Pons (tissue), 1 donor: ENCODE results near the gene SKP1.
A peak's percentile ranks its signal among the peaks of the same experiment; 100 is the strongest.

Source experiments
- DNase-seq: peaks from one replicate; pipeline ENCODE4 v3.0.0-alpha.2; 2016; ENCODE audit warnings: low spot score

Gene SKP1

GRCh38 chr5:134113902-134114875, 62.6 kb downstream of the SKP1 start, which contains the start of gene TCF7:
TSS of gene TCF7 (plus strand) at chr5:134114681. CDS start at chr5:134114907, 226 bp downstream.
- peak; percentile 67 for DNase-seq

GRCh38 chr5:134113363-134113889, 63.3 kb downstream of the SKP1 start:
- no peak for DNase-seq

- no peak for DNase-seq
These were observed 63.9 kb downstream of the SKP1 start for GRCh38 chr5:134112726-134113362.

DNA sequence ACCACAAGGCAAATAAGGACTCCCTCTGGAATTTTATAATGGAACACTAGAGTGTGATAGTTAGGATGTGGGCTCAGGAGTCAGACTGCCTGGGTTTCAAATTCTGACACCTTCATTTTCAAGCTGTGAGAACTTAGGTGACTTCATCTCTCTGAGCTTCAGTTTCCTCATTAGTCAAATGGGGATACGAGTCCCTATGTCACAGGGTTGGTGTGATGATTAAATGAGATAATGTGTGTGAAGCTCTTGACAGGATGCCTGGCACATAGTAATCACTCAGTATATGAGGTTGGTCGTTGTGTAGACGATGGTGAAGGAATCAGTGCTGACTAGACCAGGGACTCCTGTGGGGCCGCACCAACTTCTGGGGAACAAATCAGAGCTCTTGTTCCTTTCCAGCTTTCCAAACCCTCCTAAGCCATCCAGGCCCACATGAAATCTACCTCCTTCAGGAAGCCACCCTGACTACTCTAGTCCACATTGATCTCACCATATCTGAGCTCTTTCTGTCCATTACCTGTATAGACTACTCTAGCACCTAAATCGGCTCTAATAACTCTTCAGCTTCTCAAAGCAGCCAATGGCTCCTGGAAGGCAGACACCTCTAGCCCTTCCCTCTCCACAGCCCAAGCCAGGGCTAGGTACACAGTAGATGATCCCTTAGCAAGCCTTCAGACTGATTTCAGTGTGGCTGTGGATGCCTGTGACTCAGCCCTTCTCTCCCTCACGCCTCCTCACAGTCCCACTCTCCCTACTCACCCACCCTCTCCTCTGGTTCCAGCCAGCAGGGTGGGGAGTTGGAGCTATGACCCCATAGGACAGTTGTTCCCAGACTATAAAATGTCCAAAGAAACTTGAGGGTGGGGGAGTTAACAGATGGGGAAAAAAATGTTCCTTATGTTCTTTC, 64.8 kb downstream of the SKP1 start:
- no peak for DNase-seq

GRCh38 chr5:134110382-134110781, 66.4 kb downstream of the SKP1 start:
- DNase-seq, result no peak

DNA sequence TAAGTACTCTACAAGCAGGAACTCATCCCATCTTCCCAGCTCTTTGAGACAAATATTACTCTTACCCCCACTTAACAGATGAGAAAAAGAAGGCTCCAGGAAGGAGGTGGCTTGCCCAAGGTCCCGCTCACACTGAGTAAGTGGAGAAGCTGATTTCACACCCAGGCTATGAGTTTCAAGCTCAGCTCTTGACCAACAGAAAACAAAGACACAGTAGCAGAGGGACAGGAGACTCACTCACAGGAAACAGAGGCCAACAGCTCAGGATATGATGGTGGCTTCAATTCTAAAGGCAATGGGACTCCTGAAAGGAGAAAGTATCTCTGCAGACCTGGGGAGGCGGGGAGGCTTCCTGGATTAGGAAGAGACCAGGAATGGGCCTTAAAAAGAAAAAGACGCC, 69.0 kb downstream of the SKP1 start:
- DNase-seq, result no peak

GRCh38 chr5:134106991-134107701, 69.6 kb downstream of the SKP1 start:
- no peak for DNase-seq

DNA sequence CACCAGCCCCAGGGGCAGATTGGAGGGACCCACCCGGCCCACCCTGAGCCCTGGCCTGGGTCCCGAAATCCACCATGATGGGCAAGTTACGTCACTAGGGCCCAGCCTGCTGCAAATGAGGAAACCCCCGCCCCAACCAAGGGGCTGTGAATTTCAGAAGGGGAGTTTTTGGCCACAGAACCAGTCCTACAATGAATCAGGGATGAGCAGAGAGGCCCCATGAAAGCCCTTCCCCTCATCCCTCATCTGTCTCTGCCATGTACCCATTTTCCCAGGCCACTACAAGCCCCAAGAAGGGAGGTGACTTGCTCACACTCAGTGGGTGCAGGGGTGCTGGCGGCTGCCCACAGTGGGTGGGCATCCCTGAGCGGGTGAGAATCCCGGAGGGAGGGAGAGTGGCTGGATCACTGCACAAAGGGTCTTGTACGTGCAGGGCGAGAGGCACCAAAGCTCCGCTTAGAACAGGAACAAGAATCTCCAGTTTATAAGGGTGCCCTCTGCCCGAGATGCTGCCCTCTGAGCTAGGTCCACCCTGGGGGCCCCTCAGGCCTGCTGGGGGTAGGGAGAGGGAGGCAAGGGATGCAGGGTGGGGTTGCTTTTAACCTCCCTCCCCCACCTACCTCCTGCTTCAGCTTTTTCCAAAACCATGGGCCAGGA, 72.6 kb downstream of the SKP1 start:
- DNase-seq, result no peak

GRCh38 chr5:134103397-134103796, 73.4 kb downstream of the SKP1 start:
- no peak for DNase-seq

DNA sequence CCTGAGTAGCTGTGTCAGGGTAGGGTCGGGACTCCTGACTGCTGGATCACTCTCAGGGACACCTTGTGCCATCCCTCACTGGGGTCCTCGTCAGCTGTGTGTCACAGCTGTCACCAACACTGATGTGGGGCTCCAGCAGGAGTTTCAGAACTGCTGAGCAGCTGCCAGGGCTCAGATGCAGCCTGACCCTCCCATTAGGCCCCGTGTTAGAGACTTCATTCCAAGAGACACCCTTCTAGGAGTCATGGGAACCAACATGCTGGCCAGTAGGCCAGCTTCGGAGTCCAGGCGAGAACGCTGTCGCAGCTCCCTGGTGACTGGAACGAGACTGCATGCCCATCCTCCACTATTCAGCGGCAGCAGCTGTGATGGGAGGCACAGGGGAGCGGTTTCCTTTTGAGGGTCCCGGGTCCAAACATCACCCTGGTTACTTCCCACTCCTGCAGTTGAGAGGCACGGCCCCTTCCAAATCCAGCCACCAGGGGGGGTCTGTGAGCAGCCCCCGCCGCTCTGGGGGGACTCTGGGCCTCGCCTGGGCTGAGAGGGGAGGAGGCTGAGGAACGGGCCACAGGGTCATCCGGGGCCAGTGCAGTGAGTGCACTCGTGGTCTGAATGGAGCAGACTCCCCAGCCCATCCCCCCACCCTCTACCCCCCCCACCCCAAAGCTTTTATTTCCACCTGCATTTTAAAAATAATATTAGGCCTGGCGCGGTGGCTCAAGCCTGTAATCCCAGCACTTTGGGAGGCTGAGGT, 74.9 kb downstream of the SKP1 start:
- DNase-seq, result peak; percentile 22

DNA sequence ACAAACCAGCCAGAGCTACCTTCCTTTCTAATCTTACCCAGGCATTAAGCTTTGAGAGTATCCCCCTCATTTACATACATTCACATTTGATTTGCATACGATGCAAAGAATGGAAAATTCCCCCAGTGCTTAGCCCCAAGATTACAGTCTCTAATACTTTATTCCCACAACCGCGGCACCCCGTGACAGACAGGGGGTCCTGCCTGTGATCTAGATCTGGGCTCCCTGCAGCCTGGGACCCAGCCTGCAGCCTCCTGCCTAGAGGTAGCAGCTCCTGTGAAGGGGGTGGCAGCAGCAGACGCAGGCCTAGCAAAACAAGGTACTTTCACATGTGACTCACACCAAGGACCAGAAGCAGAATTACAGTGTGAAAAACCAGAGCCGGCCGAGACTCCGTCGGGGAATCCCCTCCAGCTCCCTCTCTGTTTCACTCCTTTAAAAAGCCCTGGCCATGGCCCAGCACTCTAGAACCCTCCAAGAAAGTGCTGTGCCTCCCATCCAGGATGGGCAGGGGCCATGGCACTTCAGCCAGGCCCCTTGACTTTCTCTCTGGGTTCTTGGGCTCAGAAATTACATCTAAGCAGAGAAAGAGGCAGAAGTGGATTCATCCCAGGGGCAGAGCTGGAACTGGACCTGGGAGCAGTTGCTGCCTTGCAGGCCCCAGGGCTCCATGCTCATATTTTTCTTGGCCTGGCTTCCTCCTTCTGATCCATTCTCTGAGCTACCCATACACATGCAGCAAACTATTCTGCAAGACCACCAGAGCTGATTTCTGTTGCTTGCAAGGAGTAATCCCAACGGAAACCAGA, 76.3 kb downstream of the SKP1 start:
- no peak for DNase-seq

GRCh38 chr5:134099939-134100282, 76.8 kb downstream of the SKP1 start:
- no peak for DNase-seq

- no peak for DNase-seq
These were observed 77.4 kb downstream of the SKP1 start for GRCh38 chr5:134099288-134099872.
